DMS 273 (cell line): ENCODE data around the gene LMNTD2.
A peak's percentile ranks its signal among the peaks of the same experiment; 100 is the strongest.

ENCODE experiments used
- DNase-seq: peaks from one replicate; lab custom pipeline; 2025; ENCODE audit not compliant: unreplicated experiment; lab: John Stamatoyannopoulos, UW

Gene LMNTD2

GRCh38 chr11:553083-553987, 7.2 kb downstream of the LMNTD2 start:
- DNase-seq, result no peak

- no peak for DNase-seq
Observed at GRCh38 chr11:551596-551995, 8.9 kb downstream of the LMNTD2 start.

- DNase-seq, result no peak
Observed at GRCh38 chr11:551131-551530, 9.4 kb downstream of the LMNTD2 start.

GRCh38 chr11:550746-551085, 9.8 kb downstream of the LMNTD2 start:
- DNase-seq, result no peak

- no peak for DNase-seq
Observed at GRCh38 chr11:550021-550745, 10.4 kb downstream of the LMNTD2 start.

GRCh38 chr11:548700-549603, 11.6 kb downstream of the LMNTD2 start:
- no peak for DNase-seq

- DNase-seq, result no peak
Observed at GRCh38 chr11:545171-545570, 15.4 kb downstream of the LMNTD2 start.

GRCh38 chr11:544817-545166, 15.7 kb downstream of the LMNTD2 start:
- DNase-seq, result no peak

GRCh38 chr11:541433-541885, 19.1 kb downstream of the LMNTD2 start:
- DNase-seq, result no peak

- no peak for DNase-seq
Observed at GRCh38 chr11:540583-541432, 19.7 kb downstream of the LMNTD2 start.

- no peak for DNase-seq
Observed at GRCh38 chr11:539971-540481, 20.5 kb downstream of the LMNTD2 start.

GRCh38 chr11:538431-539051, 22.0 kb downstream of the LMNTD2 start:
- DNase-seq, result no peak

- DNase-seq, result no peak
Observed at GRCh38 chr11:537622-538430, 22.7 kb downstream of the LMNTD2 start.

- DNase-seq, result peak; percentile 91
Observed at GRCh38 chr11:536841-537621, 23.5 kb downstream of the LMNTD2 start, which contains the start of gene LRRC56. Gene LRRC56, plus strand, starts transcription at chr11:537527. Its CDS starts 3,158 bp downstream, at chr11:540685.

- DNase-seq, result peak; percentile 96
Observed at GRCh38 chr11:535519-536454, 24.8 kb downstream of the LMNTD2 start, which contains the start of gene HRAS. Gene HRAS, minus strand, starts transcription at chr11:535576.

GRCh38 chr11:535210-535518, 25.4 kb downstream of the LMNTD2 start:
- DNase-seq, result no peak
